GM10248 (cell line): ENCODE results near the gene DAB1.

Experiments used
- CTCF ChIA-PET: fragments of 300-600 bp; sonication (Branson Sonifier 250); formaldehyde crosslinking; extraction: SDS; loops from one replicate; lab custom pipeline; 2021; ENCODE audit warnings: antibody characterized with exemption; lab: Yijun Ruan, JAX
- POLR2A ChIA-PET: fragments of 350-650 bp; sonication (Branson Sonifier 250); formaldehyde crosslinking; extraction: SDS; loops from one replicate; lab custom pipeline; 2020; ENCODE audit warnings: antibody characterized with exemption; lab: Yijun Ruan, JAX
- DNase-seq: peaks from one replicate; pipeline ENCODE4 v3.0.0; 2012; ENCODE audit errors: extremely low spot score
- TF ChIP-seq, protein P1 (sequence below): IDR thresholded peaks from 2 replicates; pipeline ENCODE4 v1.5.1; 2012; ENCODE audit warnings: mild to moderate bottlenecking, low read depth; ENCODE audit errors: extremely low read depth, missing control alignments, control extremely low read depth

The DAB1 gene

DNA sequence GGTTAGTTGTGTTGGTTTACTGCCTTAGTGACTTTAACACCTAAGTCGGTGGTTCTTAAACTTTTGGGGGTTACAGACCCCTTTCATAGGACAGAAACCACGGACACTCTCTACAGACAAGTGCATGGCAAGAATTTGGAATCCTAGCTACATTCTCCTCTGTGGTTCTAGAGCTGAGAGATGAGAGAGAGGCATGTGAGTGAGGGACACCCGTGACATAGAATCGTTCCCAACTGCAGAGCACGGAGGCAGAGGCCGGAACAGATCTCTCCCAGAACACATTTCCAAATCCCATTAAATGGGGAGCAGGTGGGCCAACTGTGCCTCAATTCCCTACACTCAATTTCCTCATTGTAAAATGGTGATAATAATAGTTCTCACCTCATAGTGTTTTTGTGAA, 60.7 kb downstream of the DAB1 start:
- DNase-seq = no peak
- POLR2A ChIA-PET = interaction anchor here (0.5 kb wide), 1 partner anchor 34 kb away, joined by 6 read pairs; no protein-coding TSS in a partner anchor
- CTCF ChIA-PET = no interaction called here
- TF ChIP-seq, protein P1, sequence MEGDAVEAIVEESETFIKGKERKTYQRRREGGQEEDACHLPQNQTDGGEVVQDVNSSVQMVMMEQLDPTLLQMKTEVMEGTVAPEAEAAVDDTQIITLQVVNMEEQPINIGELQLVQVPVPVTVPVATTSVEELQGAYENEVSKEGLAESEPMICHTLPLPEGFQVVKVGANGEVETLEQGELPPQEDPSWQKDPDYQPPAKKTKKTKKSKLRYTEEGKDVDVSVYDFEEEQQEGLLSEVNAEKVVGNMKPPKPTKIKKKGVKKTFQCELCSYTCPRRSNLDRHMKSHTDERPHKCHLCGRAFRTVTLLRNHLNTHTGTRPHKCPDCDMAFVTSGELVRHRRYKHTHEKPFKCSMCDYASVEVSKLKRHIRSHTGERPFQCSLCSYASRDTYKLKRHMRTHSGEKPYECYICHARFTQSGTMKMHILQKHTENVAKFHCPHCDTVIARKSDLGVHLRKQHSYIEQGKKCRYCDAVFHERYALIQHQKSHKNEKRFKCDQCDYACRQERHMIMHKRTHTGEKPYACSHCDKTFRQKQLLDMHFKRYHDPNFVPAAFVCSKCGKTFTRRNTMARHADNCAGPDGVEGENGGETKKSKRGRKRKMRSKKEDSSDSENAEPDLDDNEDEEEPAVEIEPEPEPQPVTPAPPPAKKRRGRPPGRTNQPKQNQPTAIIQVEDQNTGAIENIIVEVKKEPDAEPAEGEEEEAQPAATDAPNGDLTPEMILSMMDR = no peak

DNA sequence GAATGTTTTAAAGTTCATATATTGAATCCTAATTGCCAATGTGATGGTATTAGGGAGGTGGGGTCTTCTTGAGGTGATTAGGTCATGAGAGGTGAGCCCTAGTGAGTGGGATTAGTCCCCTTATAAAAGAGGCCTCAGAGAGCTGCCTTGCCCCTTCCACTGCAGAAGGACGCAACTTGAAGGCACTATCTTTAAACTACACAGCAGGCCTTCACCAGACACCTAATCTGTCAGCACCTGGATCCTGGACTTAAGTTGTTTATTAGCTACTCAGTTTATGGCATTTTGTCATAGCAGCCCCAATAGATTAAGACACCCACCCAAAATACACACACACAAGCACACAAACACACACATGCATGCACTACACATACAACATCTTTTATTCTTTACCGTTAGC, 61.4 kb downstream of the DAB1 start:
- POLR2A ChIA-PET = no interaction called here
- TF ChIP-seq, protein P1 = no peak
- DNase-seq = no peak
- CTCF ChIA-PET = no interaction called here

DNA sequence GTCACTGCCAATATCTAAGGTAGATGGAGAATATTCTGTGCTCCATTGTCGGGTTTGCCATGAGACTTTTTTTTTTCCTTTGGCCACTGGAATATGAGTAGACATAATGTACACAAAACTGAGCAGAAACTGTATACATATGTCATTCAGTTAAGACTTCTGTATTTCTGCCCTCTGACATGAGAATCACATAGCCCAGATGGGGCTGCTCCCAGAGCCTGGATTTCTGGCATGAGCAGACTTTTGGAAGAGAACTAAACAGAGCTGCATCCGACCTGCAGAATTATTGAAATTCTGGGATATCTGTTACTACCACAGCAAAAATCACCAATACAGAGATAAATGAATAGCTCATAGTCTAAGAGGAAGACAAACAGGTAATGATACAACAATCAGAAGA, 62.3 kb downstream of the DAB1 start:
- TF ChIP-seq, protein P1 = no peak
- no peak for DNase-seq
- ChIA-PET POLR2A (no interaction called here), CTCF (no interaction called here)

DNA sequence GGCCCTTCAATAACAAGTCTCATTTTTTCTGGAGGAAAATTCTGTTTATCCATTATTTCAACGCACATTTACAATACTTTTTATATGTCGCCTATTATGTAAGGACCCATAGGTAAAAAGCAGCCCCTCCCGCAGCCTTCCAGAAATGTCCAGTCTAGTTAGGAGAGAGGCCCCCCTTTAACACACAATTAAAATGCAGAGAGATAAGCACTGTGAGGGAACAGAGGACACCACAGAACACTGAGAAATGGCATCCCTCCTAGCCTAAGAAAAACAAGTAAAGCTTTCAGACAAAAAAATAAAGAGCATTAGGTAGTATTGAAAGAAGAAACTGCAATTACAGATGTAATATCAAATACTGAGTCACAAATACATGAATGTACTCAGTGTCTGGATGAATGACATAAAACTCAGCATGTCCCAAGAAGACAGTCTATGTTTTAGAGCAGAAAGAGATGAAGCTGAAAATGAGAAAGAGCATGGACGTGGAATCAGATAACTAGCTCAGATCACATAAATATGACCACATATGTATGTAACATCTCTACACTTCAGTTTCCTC, 62.9 kb downstream of the DAB1 start:
- no peak for DNase-seq
- POLR2A ChIA-PET = no interaction called here
- CTCF ChIA-PET = no interaction called here
- TF ChIP-seq, protein P1 = no peak

DNA sequence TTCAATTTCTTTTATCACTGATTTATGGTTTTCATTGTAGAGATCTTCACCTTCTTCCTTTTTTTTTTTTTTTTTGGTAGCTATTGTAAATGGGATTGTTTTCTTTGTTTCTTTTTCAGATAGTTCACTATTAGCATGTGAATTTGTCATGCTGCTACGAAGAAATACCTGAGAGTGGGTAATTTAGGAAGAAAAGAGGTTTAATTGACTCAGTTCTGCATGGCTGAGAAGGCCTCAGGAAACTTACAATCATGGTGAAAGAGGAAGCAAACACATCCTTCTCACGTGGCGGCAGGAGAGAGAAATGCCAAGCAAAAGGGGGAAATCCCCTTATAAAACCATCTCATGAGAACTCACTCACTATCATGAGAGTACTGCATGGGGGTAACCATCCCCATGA, 66.4 kb downstream of the DAB1 start:
- ChIA-PET POLR2A (no interaction called here), CTCF (no interaction called here)
- TF ChIP-seq, protein P1 = no peak
- DNase-seq = no peak

DNA sequence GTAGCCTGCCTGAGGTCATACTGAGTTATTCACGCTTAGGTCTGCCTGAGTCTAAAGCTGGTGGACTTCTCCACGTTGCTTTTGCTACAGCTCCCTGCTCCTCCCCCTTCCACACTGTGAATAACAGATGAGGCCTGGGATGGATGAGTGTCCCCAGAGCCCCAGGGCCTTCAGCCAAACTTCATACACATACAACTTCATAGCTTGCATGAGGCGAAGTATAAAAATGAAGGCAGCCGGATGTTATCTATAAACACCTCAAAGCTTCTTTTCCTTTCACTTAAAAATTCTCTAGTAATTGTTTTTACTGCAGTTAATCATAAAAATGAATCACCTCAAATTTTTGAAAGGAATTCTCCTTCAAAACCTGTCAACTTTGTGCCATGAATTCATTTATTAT, 70.2 kb downstream of the DAB1 start:
- POLR2A ChIA-PET = no interaction called here

More for the DNA sequence above, 70.2 kb downstream of the DAB1 start:
- no peak for DNase-seq
- TF ChIP-seq, protein P1 = no peak
- CTCF ChIA-PET = no interaction called here
